HG02840 (cell line): ENCODE data around the gene TSPAN9.

Experiments
- ATAC-seq: cut with Tn5 transposase; IDR thresholded peaks from one replicate; pipeline ENCODE4 v1.9.1; 2021; ENCODE audit warnings: mild to moderate bottlenecking, moderate library complexity, moderate number of reproducible peaks; ENCODE audit not compliant: unreplicated experiment, low FRiP score

Gene TSPAN9

GRCh38 chr12:3155702-3156370, 78.7 kb downstream of the TSPAN9 start:
- ATAC-seq, result no peak

- ATAC-seq, result no peak
These were observed 80.6 kb downstream of the TSPAN9 start for GRCh38 chr12:3157581-3158323.

- ATAC-seq, result no peak
These were observed 81.8 kb downstream of the TSPAN9 start for GRCh38 chr12:3158851-3159465.

DNA sequence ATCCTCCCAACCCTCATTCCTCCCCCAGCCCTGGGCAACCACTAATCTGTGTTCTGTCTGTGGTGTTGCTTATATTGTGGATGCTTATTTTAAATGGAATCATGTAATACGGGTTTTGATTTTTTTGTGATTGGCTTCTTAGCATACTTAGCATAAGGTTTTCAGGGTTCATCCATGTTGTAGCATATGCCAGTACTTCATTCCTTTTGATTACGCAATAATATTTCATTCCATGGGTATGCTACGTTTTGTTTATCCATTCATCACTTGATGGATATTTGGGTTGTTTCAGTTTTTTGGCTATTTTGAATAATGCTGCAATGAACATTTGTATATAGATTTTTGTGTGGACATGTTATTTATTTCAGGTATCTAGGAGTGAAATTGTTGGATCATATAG, 82.9 kb downstream of the TSPAN9 start:
- ATAC-seq, result no peak

DNA sequence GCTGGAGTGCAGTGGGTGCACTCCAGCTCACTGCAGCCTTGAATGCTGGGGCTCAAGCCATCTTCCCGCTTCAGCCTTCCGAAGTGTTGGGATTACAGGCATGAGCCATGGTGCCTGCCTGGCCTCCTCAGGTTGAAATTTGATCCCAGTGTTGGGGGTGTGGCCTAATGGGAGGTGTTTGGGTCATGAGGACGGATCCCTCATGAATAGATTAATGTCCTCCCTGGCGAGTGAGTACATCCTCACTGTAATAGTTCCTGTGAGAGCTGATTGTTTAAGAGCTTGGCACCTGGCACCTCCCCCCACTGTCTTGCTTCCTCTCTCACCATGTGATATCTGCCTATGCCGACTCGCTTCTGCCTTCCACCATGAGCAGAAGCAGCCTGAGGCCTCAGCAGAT, 84.7 kb downstream of the TSPAN9 start:
- no peak for ATAC-seq

DNA sequence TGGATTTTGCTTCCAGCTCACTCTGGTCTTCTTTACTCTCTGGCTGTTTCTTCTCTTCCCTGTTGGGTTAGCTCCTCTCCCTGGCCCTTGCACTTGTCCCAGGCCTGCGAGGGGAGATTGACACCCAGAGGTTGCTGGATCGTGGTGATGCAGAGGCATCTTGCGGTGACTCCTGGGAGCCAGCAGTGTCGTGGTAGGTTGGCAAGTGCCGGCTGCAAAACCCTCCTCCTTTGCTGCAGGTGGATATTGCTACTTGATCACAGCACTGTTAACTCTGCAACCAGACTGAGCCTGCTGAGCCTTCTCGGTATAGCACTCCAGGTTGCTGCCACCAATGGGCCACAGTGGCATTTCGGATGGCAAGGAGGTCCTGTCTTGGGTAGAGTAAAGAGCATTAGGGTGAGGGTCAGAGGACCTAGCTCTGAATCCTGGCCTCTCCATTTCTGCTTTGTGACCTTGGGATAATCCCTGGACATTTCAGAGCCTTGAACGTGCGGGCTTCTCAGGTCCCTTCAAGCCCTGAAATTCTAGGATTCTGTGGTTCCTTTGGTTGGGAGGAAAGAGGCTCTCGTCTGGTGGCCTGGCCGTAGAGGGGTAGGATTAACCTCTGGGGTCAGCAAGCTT, 87.4 kb downstream of the TSPAN9 start:
- no peak for ATAC-seq

DNA sequence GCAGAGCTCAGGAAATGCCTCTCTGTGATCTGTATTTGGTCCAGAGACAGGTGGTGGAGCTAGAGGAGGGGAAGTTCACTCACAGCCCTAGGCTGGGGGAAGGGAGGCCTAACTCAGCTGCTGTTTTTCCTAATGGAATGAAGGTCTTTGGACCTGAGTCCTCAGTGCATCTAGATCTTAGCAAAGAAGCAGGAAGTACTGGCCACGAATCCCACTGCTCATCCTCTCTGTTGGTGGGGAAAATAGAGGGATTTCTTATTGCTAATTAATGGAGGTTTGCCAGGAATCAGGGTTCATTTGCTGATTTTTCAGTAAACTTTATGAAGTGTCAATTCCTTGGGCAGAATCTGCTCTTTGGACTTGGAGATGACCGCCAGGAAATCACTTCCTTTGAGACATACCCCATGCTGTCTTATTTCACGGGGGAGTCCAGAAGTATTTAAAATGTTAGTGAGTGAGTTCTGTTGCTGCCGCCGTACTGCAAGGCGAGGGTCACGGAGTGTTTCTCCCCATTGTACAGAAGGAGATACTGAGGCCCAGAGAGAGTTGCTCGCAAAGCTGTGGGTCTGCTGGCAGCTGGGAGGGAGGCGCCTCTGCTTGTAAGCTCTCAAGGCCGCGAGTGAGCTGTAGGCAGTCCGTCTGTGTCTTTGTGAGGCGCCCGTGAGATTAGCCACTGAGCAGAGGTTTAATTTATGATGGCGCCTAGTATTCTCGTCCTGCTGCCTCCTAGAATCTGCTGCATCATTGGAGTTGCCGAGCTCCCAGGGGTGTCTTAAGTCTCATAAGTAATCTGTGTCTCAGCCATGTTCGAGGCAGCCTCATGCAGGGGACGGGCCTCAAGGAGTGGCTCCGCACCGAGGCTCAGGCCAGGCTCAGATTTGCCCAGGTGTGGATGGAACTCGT, 88.2 kb downstream of the TSPAN9 start:
- ATAC-seq, result no peak

GRCh38 chr12:3167636-3168035, 90.5 kb downstream of the TSPAN9 start:
- no peak for ATAC-seq

DNA sequence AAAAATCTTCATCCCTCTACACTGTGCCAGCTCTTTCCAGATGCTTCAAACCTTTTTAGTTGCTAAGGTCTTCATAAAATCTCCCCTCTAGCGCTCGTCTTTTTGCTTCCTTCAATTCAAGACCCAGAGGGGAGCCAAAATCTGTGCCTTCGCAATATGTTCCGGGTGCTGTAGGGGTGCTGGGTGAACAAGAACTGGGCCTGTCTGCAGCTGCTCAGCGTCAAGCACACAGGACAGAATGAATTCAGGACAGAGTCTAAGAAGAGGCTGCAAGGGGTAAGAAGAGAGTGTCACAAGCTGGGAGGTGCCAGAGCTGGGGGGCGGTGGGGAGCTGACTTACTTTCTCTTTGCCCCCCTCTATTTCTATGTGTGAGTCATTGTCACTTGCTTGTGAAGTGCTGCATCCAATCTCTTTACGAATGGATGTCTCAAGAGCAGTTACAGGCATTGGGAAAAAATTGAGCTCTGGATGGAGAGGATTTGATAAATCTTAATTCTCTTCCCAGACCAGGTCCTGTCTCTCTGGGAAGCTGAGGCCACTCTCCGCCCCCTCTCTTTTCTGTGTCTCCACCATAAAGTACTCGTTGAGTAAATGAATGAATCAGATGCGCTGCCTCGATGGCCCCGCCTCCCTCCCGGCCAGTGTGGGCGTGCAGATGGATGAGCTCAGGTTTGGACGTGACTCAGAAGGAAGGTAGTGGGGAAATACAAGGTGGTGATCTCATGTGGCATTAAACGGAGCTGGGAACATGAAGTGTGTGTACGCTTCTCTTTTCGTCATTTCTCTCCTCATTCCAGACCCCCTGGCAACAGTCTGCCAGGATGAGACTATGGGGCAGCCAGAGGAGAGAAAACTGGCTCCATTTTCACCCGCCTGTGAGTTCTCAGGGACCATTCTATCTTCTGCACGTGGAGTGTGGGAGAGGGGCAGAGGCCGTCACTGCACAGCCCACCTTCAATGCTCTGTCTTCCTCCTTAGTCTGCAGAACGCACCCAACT, 91.3 kb downstream of the TSPAN9 start:
- no peak for ATAC-seq

GRCh38 chr12:3170423-3171194, 93.4 kb downstream of the TSPAN9 start:
- no peak for ATAC-seq

GRCh38 chr12:3171195-3171591, 94.0 kb downstream of the TSPAN9 start:
- ATAC-seq, result no peak

GRCh38 chr12:3172124-3173007, 95.2 kb downstream of the TSPAN9 start:
- no peak for ATAC-seq

- no peak for ATAC-seq
These were observed 95.9 kb downstream of the TSPAN9 start for GRCh38 chr12:3173008-3173553.

GRCh38 chr12:3173912-3174311, 96.7 kb downstream of the TSPAN9 start:
- ATAC-seq, result no peak

DNA sequence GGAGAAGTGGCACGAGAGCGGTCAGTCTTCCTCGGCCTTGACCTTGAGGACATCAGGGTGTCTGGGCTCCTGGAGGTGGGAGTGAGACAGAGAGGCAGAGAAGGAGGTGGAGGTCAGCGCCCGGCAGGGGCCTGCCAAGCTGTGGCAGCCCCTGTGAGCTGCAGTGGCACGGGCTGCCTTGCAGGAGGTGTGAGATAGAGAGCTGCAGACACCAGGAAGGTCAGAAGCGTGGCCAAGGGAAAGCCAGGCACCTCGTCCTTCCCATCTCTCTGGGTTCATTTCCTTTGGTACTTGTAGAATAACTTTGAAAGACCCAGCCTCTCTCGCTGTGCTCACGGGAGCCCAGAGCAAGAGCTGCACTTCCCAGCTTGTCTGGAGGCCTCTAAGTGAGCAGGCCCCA, 98.1 kb downstream of the TSPAN9 start:
- ATAC-seq, result no peak

DNA sequence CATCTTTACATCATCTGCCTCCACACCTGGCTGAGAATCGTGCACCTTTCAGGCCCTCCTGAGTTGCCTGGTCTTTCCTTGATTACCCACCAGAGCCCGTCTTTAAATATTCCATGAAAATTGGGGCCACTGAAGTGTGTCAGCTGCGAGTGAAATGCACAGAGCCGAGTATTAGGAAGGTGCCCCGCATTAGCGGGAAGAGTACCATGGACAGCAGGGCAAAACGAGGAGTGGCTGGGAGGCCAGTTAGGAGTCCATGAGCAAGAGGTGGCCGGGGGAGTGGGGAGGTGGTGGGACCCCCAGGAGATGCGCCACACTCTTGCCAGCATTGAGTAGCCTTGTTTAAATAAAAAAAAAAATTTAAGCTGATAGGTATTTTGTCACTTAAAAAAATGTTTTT, 99.6 kb downstream of the TSPAN9 start:
- no peak for ATAC-seq

DNA sequence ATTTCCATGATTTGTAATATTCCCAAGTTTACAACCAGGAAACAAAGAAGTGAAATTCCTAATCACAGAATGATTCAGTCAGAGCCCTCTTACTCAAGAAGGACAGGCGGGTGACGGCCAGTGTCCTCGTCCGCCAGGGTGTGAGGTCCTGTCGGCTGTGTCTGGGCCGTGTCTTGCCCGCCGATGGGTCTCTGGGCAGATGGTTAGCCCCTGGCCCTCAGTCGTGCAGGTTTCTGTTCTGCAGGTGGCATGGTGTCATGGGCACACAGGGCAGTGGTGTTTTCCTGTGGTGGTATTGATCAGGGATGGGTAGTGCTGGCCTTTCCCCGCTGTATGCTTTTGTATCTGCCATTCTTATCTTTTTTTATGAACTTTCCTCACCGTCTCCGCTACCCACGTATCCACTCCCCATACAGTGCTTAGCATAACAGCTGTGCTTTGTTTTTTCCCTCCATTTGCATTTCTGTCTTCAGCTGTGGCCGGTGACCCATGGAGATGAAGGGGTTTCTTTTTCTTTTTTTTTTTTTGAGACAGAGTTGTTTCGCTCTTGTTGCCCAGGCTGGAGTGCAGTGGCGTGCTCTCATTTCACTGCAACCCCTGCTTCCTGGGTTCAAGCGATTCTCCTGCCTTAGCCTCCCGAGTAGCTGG, 100.7 kb downstream of the TSPAN9 start:
- no peak for ATAC-seq
